HepG2 (cell line): Measurements from ENCODE around the gene RNU5B-1. TPM values are rescaled to one million over a fixed set of nuclear protein-coding genes. Genes with fewer than 3 reads are reported as not detected.

Experiments
- DPF2 ChIP-seq: sonication (generic); formaldehyde crosslinking; IDR thresholded peaks from 2 replicates; pipeline ENCODE4 v1.4.0; 2020; ENCODE audit warnings: mild to moderate bottlenecking, low read depth, missing genetic modification reagents, borderline replicate concordance
- FOXA1 ChIP-seq, 2 experiments: fragments of 450-650 bp in 1 of 2; sonication (generic) in 1 of 2; formaldehyde crosslinking in 1 of 2; IDR thresholded peaks; 2 replicates each; pipeline versions ENCODE4 v1.4.0 to v1.6.1; 2016 to 2020; ENCODE audit warnings: missing genetic modification reagents in 1 of 2
- GATAD1 ChIP-seq: IDR thresholded peaks from 2 replicates; pipeline ENCODE4 v1.6.1; 2016; ENCODE audit warnings: missing genetic modification reagents, missing compliant biosample characterization
- KAT2B ChIP-seq: fragments of 150-350 bp; IDR thresholded peaks from 2 replicates; pipeline ENCODE4 v1.6.1; 2014; ENCODE audit warnings: low read depth, low read length, borderline replicate concordance
- PRMT3 ChIP-seq: sonication (generic); formaldehyde crosslinking; IDR thresholded peaks from 2 replicates; pipeline ENCODE4 v1.8.1; 2022; ENCODE audit warnings: low read depth, mild to moderate bottlenecking, moderate library complexity, missing genetic modification reagents, borderline replicate concordance
- REPIN1 ChIP-seq: sonication (generic); formaldehyde crosslinking; IDR thresholded peaks from 2 replicates; pipeline ENCODE4 v1.8.0; 2022; ENCODE audit warnings: missing genetic modification reagents, low read depth, mild to moderate bottlenecking, borderline replicate concordance
- SOX5 ChIP-seq: IDR thresholded peaks from 2 replicates; pipeline ENCODE4 v1.6.1; 2016; ENCODE audit warnings: borderline replicate concordance
- U2AF1 ChIP-seq: fragments of 200-400 bp; formaldehyde crosslinking; optimal IDR thresholded peaks from 2 replicates; pipeline ENCODE3; 2017; ENCODE audit warnings: mild to moderate bottlenecking, low read depth, low read length
- ZBTB38 ChIP-seq: sonication (generic); formaldehyde crosslinking; IDR thresholded peaks from 2 replicates; pipeline ENCODE4 v1.5.1; 2020; ENCODE audit warnings: mild to moderate bottlenecking, missing genetic modification reagents
- ZFYVE20 ChIP-seq: sonication (generic); formaldehyde crosslinking; IDR thresholded peaks from 2 replicates; pipeline ENCODE4 v1.8.0; 2023; ENCODE audit warnings: low read depth, mild to moderate bottlenecking, moderate library complexity, missing genetic modification reagents, borderline replicate concordance
- ZNF282 ChIP-seq: fragments of 450-650 bp; IDR thresholded peaks from 2 replicates; pipeline ENCODE4 v1.6.1; 2018; ENCODE audit not compliant: partially characterized antibody
- ZNF331 ChIP-seq: sonication (generic); formaldehyde crosslinking; IDR thresholded peaks from 2 replicates; pipeline ENCODE4 v1.4.0; 2020; ENCODE audit warnings: missing genetic modification reagents
- ZNF33A ChIP-seq: sonication (generic); formaldehyde crosslinking; IDR thresholded peaks from 2 replicates; pipeline ENCODE4 v1.5.1; 2020; ENCODE audit warnings: missing genetic modification reagents, mild to moderate bottlenecking, moderate library complexity, borderline replicate concordance
- ZNF354B ChIP-seq: sonication (generic); formaldehyde crosslinking; IDR thresholded peaks from 2 replicates; pipeline ENCODE4 v1.8.0; 2022; ENCODE audit warnings: mild to moderate bottlenecking, missing genetic modification reagents
- ZNF746 ChIP-seq: sonication (generic); formaldehyde crosslinking; IDR thresholded peaks from 2 replicates; pipeline ENCODE4 v1.8.0; 2022; ENCODE audit warnings: mild to moderate bottlenecking, missing genetic modification reagents
- ZNF781 ChIP-seq: sonication (generic); formaldehyde crosslinking; IDR thresholded peaks from 2 replicates; pipeline ENCODE4 v1.5.1; 2020; ENCODE audit warnings: borderline replicate concordance, mild to moderate bottlenecking, missing genetic modification reagents; ENCODE audit errors: not compliant biosample characterization
- polyA plus RNA-seq, 8 experiments: library from polyadenylated mRNA; depleted of rRNA in 3 of 8; stranded (reverse) in 7 of 8; unstranded in 1 of 8; fragments of >200 nt; fragmentation: Illumina TruSeq in 4 of 8; extraction: Trizol in 4 of 8; gene quantifications; 2 replicates each; pipeline versions ENCODE4 v1.2.1 to v1.2.3, GENCODE V29; 2011 to 2016; ENCODE audit warnings: low read depth in 4 of 8, missing spikeins in 1 of 8, mixed read lengths in 1 of 8; ENCODE audit not compliant: insufficient read depth in 1 of 8
- total RNA-seq, 5 experiments: library from RNA; depleted of rRNA; stranded (reverse); fragments of >200 nt; fragmentation: Illumina TruSeq; extraction: Trizol; gene quantifications; 2 replicates each; pipeline ENCODE4 v1.2.3, GENCODE V29; 2016; ENCODE audit warnings: low read depth in 1 of 5
- TF ChIP-seq, protein P1 (sequence below): sonication (generic); formaldehyde crosslinking; IDR thresholded peaks from 2 replicates; pipeline ENCODE4 v1.5.1; 2020; ENCODE audit warnings: mild to moderate bottlenecking, missing genetic modification reagents, moderate library complexity
- TF ChIP-seq, protein P2 (sequence below): sonication (generic); formaldehyde crosslinking; IDR thresholded peaks from 2 replicates; pipeline ENCODE4 v1.8.1; 2023; ENCODE audit warnings: mild to moderate bottlenecking, missing genetic modification reagents
- TF ChIP-seq, protein P3 (sequence below): sonication (generic); formaldehyde crosslinking; IDR thresholded peaks from 2 replicates; pipeline ENCODE4 v1.5.0; 2020; ENCODE audit warnings: missing genetic modification reagents, mild to moderate bottlenecking, borderline replicate concordance
- TF ChIP-seq, protein P4 (sequence below): sonication (generic); formaldehyde crosslinking; IDR thresholded peaks from 2 replicates; pipeline ENCODE4 v1.4.0; 2020; ENCODE audit warnings: missing genetic modification reagents
- TF ChIP-seq, protein P5 (sequence below): IDR thresholded peaks from 2 replicates; pipeline ENCODE4 v1.6.1; 2016; ENCODE audit warnings: missing genetic modification reagents, missing compliant biosample characterization

The RNU5B-1 gene
- total and polyA plus RNA-seq, 2 of the 13 experiments (the other 11 are each of a cell fraction or from before 2014, with no cell fraction given) = 1,646 TPM; not detected in 1

DNA sequence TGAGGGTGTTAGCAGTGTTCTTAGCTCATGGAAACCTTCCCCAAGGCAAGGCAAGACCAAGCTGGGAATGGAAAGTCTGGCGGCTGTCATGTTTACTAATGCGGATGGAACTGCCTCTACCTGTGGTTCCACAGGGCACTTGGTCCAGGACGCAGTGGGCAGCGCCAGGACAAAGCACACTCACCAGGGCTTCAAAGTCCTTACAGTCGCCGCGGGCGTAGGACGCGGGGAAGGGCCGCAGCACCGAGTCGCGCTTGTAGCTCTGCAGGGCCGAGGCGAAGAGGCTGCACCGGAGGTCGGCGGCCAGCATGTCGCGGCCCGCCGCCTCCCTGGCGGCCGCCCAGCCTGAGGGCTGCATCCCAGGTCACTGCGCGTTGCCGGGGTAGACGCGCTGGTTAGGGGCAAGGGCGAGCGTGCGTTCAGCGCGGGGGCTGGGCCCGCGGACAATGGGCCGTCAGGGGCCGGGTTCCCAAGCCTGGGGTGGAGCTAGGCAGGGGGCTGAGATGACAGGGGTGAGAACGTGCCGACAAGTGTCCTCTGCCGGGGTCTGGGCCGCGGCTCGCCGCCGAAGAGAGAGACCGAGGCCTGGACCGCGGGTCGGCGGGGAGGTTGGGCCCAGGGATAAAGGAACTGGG is 18.3 kb upstream of the RNU5B-1 start (continued):
- TF ChIP-seq, protein P1, sequence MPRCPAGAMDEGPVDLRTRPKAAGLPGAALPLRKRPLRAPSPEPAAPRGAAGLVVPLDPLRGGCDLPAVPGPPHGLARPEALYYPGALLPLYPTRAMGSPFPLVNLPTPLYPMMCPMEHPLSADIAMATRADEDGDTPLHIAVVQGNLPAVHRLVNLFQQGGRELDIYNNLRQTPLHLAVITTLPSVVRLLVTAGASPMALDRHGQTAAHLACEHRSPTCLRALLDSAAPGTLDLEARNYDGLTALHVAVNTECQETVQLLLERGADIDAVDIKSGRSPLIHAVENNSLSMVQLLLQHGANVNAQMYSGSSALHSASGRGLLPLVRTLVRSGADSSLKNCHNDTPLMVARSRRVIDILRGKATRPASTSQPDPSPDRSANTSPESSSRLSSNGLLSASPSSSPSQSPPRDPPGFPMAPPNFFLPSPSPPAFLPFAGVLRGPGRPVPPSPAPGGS = 0 out of 2 replicates have a peak, but pooled peaks have one; percentile 55
- 0 out of 2 replicates have a peak, but pooled peaks have one; percentile 20 for TF ChIP-seq ZNF331 (CRISPR knock-in tag)
- TF ChIP-seq PRMT3 = peak; percentile 32; the same call in 1 of the 2 replicates
- TF ChIP-seq DPF2 (CRISPR knock-in tag) = no peak
- TF ChIP-seq SOX5 (CRISPR knock-in tag) = no peak
- no peak for TF ChIP-seq ZNF282
- TF ChIP-seq, protein P2, sequence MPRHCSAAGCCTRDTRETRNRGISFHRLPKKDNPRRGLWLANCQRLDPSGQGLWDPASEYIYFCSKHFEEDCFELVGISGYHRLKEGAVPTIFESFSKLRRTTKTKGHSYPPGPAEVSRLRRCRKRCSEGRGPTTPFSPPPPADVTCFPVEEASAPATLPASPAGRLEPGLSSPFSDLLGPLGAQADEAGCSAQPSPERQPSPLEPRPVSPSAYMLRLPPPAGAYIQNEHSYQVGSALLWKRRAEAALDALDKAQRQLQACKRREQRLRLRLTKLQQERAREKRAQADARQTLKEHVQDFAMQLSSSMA (CRISPR knock-in tag) = peak; percentile 72; the same call in 1 of the 2 replicates
- peak; percentile 23 for TF ChIP-seq REPIN1 (CRISPR knock-in tag)
- TF ChIP-seq ZNF354B (CRISPR knock-in tag) = no peak
- no peak for TF ChIP-seq ZNF33A (CRISPR knock-in tag)
- TF ChIP-seq, protein P3, sequence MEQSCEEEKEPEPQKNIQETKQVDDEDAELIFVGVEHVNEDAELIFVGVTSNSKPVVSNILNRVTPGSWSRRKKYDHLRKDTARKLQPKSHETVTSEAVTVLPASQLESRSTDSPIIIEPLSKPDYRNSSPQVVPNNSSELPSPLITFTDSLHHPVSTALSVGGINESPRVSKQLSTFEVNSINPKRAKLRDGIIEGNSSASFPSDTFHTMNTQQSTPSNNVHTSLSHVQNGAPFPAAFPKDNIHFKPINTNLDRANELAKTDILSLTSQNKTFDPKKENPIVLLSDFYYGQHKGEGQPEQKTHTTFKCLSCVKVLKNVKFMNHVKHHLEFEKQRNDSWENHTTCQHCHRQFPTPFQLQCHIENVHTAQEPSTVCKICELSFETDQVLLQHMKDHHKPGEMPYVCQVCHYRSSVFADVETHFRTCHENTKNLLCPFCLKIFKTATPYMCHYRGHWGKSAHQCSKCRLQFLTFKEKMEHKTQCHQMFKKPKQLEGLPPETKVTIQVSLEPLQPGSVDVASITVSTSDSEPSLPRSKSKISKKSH (CRISPR knock-in tag) = no peak
- no peak for TF ChIP-seq FOXA1 (IDR thresholded peaks at IDR 0.05)
- TF ChIP-seq FOXA1 (CRISPR knock-in tag; IDR thresholded peaks at IDR 0.05) = peak; percentile 63
- no peak for TF ChIP-seq KAT2B
- TF ChIP-seq, protein P4, sequence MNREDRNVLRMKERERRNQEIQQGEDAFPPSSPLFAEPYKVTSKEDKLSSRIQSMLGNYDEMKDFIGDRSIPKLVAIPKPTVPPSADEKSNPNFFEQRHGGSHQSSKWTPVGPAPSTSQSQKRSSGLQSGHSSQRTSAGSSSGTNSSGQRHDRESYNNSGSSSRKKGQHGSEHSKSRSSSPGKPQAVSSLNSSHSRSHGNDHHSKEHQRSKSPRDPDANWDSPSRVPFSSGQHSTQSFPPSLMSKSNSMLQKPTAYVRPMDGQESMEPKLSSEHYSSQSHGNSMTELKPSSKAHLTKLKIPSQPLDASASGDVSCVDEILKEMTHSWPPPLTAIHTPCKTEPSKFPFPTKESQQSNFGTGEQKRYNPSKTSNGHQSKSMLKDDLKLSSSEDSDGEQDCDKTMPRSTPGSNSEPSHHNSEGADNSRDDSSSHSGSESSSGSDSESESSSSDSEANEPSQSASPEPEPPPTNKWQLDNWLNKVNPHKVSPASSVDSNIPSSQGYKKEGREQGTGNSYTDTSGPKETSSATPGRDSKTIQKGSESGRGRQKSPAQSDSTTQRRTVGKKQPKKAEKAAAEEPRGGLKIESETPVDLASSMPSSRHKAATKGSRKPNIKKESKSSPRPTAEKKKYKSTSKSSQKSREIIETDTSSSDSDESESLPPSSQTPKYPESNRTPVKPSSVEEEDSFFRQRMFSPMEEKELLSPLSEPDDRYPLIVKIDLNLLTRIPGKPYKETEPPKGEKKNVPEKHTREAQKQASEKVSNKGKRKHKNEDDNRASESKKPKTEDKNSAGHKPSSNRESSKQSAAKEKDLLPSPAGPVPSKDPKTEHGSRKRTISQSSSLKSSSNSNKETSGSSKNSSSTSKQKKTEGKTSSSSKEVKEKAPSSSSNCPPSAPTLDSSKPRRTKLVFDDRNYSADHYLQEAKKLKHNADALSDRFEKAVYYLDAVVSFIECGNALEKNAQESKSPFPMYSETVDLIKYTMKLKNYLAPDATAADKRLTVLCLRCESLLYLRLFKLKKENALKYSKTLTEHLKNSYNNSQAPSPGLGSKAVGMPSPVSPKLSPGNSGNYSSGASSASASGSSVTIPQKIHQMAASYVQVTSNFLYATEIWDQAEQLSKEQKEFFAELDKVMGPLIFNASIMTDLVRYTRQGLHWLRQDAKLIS (CRISPR knock-in tag) = 0 out of 2 replicates have a peak, but pooled peaks have one; percentile 43
- TF ChIP-seq ZBTB38 (CRISPR knock-in tag) = peak; percentile 62
- 0 out of 2 replicates have a peak, but pooled peaks have one; percentile 13 for TF ChIP-seq GATAD1 (CRISPR knock-in tag)
- TF ChIP-seq ZNF781 (CRISPR knock-in tag) = no peak
- TF ChIP-seq U2AF1 = no peak
- TF ChIP-seq ZFYVE20 (CRISPR knock-in tag) = no peak
- TF ChIP-seq ZNF746 (CRISPR knock-in tag) = no peak
- TF ChIP-seq, protein P5, sequence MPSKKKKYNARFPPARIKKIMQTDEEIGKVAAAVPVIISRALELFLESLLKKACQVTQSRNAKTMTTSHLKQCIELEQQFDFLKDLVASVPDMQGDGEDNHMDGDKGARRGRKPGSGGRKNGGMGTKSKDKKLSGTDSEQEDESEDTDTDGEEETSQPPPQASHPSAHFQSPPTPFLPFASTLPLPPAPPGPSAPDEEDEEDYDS (CRISPR knock-in tag) = no peak
